ENCODE results near the gene SRBD1.

DNA sequence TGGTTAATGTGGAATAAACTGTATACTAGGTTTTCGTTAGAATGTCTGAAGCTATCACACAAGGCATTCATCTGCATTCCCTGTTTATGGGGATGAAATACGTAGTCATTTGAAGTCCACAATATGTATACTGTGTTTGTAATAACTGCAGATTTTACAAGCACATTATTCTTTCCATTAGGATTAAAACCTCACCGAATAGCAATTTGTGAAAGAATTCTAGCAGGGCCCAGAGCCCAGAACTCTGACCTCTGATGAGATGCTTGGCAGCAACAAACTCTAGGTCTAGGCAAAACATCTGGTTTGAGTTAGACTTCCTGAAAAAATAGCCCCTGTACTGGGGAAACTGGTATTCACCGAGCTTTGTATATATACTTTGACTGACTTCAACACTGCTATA is 158.2 kb downstream of the SRBD1 start:
- TF ChIP-seq, protein P1, sequence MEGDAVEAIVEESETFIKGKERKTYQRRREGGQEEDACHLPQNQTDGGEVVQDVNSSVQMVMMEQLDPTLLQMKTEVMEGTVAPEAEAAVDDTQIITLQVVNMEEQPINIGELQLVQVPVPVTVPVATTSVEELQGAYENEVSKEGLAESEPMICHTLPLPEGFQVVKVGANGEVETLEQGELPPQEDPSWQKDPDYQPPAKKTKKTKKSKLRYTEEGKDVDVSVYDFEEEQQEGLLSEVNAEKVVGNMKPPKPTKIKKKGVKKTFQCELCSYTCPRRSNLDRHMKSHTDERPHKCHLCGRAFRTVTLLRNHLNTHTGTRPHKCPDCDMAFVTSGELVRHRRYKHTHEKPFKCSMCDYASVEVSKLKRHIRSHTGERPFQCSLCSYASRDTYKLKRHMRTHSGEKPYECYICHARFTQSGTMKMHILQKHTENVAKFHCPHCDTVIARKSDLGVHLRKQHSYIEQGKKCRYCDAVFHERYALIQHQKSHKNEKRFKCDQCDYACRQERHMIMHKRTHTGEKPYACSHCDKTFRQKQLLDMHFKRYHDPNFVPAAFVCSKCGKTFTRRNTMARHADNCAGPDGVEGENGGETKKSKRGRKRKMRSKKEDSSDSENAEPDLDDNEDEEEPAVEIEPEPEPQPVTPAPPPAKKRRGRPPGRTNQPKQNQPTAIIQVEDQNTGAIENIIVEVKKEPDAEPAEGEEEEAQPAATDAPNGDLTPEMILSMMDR (IDR thresholded peaks at IDR 0.05; ENCODE audit: low read depth, low read length, missing input control) = no peak
- TF ChIP-seq, protein P2, sequence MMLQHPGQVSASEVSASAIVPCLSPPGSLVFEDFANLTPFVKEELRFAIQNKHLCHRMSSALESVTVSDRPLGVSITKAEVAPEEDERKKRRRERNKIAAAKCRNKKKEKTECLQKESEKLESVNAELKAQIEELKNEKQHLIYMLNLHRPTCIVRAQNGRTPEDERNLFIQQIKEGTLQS (IDR thresholded peaks at IDR 0.05) = no peak
- no peak for TF ChIP-seq EGR1 (IDR thresholded peaks at IDR 0.05; ENCODE audit: low read depth in 2 of 2)
- no peak for TF ChIP-seq GABPA (IDR thresholded peaks at IDR 0.05 in 1 of 2, conservative IDR thresholded peaks at IDR 0.05 in 1 of 2)
- TF ChIP-seq RAD21 (IDR thresholded peaks at IDR 0.05) = no peak
- TF ChIP-seq, protein P3, sequence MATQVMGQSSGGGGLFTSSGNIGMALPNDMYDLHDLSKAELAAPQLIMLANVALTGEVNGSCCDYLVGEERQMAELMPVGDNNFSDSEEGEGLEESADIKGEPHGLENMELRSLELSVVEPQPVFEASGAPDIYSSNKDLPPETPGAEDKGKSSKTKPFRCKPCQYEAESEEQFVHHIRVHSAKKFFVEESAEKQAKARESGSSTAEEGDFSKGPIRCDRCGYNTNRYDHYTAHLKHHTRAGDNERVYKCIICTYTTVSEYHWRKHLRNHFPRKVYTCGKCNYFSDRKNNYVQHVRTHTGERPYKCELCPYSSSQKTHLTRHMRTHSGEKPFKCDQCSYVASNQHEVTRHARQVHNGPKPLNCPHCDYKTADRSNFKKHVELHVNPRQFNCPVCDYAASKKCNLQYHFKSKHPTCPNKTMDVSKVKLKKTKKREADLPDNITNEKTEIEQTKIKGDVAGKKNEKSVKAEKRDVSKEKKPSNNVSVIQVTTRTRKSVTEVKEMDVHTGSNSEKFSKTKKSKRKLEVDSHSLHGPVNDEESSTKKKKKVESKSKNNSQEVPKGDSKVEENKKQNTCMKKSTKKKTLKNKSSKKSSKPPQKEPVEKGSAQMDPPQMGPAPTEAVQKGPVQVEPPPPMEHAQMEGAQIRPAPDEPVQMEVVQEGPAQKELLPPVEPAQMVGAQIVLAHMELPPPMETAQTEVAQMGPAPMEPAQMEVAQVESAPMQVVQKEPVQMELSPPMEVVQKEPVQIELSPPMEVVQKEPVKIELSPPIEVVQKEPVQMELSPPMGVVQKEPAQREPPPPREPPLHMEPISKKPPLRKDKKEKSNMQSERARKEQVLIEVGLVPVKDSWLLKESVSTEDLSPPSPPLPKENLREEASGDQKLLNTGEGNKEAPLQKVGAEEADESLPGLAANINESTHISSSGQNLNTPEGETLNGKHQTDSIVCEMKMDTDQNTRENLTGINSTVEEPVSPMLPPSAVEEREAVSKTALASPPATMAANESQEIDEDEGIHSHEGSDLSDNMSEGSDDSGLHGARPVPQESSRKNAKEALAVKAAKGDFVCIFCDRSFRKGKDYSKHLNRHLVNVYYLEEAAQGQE (IDR thresholded peaks at IDR 0.05) = no peak
- TF ChIP-seq SP1 (IDR thresholded peaks at IDR 0.05) = no peak
- no peak for TF ChIP-seq RXRA (IDR thresholded peaks at IDR 0.05)
- no peak for TF ChIP-seq JUND (IDR thresholded peaks at IDR 0.05)
- no peak for TF ChIP-seq HNF4G (IDR thresholded peaks at IDR 0.05)
- TF ChIP-seq, protein P4, sequence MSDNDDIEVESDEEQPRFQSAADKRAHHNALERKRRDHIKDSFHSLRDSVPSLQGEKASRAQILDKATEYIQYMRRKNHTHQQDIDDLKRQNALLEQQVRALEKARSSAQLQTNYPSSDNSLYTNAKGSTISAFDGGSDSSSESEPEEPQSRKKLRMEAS (IDR thresholded peaks at IDR 0.05) = no peak
- TF ChIP-seq TAF1 (conservative IDR thresholded peaks at IDR 0.05) = no peak
